OCI-LY1 (cell line): ENCODE data around the gene VAMP4.

Experiments
- CTCF ChIP-seq: fragments of 200-600 bp; sonication (generic), shearing (Covaris generic); IDR thresholded peaks from 2 replicates; pipeline ENCODE4 v1.5.1; 2017; ENCODE audit warnings: mild to moderate bottlenecking, antibody characterized with exemption, low read length, moderate library complexity, mixed read lengths
- EZH2 ChIP-seq: fragments of 200-600 bp; sonication (generic), shearing (Covaris generic); IDR thresholded peaks from 2 replicates; pipeline ENCODE4 v1.8.0; 2017; ENCODE audit warnings: borderline replicate concordance, mixed run types, mild to moderate bottlenecking, antibody characterized with exemption, low read length, moderate library complexity, mixed read lengths

GRCh38 chr1:171741872-171742576, at the start of gene VAMP4:
- TF ChIP-seq CTCF = no peak
- TF ChIP-seq EZH2 = no peak
